Measurements from ENCODE around the gene SLC26A11. TPM values are rescaled to one million over a fixed set of nuclear protein-coding genes. Genes with fewer than 3 reads are reported as not detected.
A peak's percentile ranks its signal among the peaks of the same experiment; 100 is the strongest.

The SLC26A11 gene
- total RNA-seq, 1 donor from 2014 or later: 23.6 TPM

DNA sequence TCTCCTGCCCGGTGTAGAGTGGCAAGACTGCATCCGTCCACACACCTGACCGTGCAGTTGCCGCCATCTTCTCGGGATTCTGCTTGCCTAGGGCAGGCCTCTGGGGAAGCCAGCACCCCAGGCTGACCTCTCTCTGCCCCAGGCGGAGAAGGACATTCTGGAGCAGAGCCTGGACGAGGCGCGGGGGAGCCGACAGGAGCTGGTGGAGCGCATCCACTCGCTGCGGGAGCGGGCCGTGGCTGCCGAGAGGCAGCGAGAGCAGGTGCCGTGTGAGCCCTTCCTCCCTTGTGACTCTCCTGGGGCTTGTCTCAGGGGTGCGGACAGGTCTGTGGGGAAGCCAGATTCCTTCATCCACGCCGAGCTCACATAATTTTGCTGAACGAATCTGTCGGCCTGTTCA is 30.6 kb upstream of the SLC26A11 start:
- Mint-ChIP-seq H3K27ac (no peak overlapping the region), H3K36me3 (no peaks in the 10 kb centered on the region)
- TF ChIP-seq, protein P1, sequence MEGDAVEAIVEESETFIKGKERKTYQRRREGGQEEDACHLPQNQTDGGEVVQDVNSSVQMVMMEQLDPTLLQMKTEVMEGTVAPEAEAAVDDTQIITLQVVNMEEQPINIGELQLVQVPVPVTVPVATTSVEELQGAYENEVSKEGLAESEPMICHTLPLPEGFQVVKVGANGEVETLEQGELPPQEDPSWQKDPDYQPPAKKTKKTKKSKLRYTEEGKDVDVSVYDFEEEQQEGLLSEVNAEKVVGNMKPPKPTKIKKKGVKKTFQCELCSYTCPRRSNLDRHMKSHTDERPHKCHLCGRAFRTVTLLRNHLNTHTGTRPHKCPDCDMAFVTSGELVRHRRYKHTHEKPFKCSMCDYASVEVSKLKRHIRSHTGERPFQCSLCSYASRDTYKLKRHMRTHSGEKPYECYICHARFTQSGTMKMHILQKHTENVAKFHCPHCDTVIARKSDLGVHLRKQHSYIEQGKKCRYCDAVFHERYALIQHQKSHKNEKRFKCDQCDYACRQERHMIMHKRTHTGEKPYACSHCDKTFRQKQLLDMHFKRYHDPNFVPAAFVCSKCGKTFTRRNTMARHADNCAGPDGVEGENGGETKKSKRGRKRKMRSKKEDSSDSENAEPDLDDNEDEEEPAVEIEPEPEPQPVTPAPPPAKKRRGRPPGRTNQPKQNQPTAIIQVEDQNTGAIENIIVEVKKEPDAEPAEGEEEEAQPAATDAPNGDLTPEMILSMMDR (conservative IDR thresholded peaks at IDR 0.05): no peak

DNA sequence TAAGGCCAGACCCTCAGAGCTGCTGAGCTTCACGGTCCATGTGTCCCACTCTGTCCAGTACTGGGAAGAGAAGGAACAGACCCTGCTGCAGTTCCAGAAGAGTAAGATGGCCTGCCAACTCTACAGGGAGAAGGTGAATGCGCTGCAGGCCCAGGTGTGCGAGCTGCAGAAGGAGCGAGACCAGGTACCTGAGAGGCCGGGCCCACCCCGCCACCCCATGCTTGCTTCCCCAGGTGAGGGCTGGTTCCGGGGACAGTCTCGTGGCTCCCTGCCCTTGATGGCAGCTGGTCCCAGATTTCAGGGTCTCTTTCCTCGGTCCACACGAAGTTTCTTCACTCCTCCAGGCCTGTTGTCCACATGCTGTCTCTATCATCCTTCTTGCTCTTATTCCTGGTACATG is 29.5 kb upstream of the SLC26A11 start:
- no peak overlapping the region for H3K4me3 Mint-ChIP-seq
- peaks cover 13% of the 10 kb centered on the region for H3K4me1 Mint-ChIP-seq (ENCODE audit: unreplicated experiment)
- no peaks in the 10 kb centered on the region for H3K27me3 Mint-ChIP-seq
- H3K27ac Mint-ChIP-seq: no peak overlapping the region
- H3K36me3 Mint-ChIP-seq: no peaks in the 10 kb centered on the region
- no peaks in the 10 kb centered on the region for H3K9me3 Mint-ChIP-seq
- DNase-seq (ENCODE audit: extremely low spot score, unreplicated experiment): no peak
- TF ChIP-seq, protein P1 (conservative IDR thresholded peaks at IDR 0.05): no peak

More for the DNA sequence above, 30.6 kb upstream of the SLC26A11 start:
- Mint-ChIP-seq H3K4me3 (no peak overlapping the region), H3K4me1 (ENCODE audit: unreplicated experiment) (peaks cover 15% of the 10 kb centered on the region), H3K9me3 (no peaks in the 10 kb centered on the region), H3K27me3 (no peaks in the 10 kb centered on the region)
- DNase-seq (ENCODE audit: extremely low spot score, unreplicated experiment): no peak

DNA sequence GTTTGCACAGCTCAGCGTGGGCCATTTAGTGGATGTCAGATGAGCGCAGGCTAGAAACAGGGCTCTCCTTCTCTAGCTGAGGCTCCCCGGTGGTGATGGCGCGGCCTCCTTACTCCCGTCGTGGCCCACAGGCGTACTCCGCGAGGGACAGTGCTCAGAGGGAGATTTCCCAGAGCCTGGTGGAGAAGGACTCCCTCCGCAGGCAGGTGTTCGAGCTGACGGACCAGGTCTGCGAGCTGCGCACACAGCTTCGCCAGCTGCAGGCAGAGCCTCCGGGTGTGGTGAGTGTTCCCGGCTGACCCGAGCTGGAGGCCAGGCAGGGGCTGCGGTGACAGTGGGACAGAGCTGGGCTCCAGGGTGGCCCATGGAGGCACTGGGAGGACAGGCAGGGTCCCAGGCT is 29.0 kb upstream of the SLC26A11 start:
- TF ChIP-seq, protein P1 (conservative IDR thresholded peaks at IDR 0.05): no peak
- Mint-ChIP-seq H3K27ac (no peak overlapping the region), H3K4me1 (ENCODE audit: unreplicated experiment) (peaks cover 12% of the 10 kb centered on the region), H3K9me3 (no peaks in the 10 kb centered on the region), H3K4me3 (no peak overlapping the region), H3K27me3 (no peaks in the 10 kb centered on the region), H3K36me3 (no peaks in the 10 kb centered on the region)
- DNase-seq (ENCODE audit: extremely low spot score, unreplicated experiment): no peak

DNA sequence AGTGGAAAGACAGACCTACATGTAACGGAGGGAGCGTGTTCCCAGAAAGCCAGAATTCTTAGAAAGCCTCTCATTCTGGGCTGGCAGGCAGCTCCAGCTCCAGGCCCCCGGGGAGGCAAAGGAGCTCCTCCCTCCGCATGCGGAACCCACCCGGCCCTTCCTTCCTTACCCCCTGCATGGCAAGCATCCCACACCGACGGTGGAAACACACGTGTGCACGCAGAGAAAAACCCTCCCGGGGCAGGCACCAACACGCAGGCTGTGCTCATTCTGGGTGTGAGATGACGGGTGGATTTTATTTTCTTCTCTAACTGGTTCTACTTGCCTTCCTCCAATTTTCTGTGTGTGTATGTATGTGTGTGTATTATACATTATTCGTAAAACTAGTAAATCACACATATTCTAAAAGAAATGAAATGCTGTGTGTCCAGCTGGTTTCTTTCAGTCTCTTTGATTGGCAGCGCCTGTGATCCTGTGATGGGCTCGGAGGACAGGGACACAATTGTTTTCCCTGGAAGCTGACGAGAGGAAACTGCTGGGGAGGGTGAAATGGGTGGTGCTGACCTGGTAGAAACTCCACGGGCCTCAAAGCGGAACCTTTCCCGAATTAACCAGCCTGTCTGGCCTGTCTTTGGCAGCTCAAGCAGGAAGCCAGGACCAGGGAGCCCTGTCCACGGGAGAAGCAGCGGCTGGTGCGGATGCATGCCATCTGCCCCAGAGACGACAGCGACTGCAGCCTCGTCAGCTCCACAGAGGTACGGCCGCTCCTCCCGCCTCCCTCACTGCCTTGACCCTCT is 28.2 kb upstream of the SLC26A11 start:
- no peaks in the 10 kb centered on the region for H3K9me3 Mint-ChIP-seq
- H3K4me1 Mint-ChIP-seq (ENCODE audit: unreplicated experiment): peaks cover 12% of the 10 kb centered on the region
- peak overlapping the region; percentile 7 for H3K4me3 Mint-ChIP-seq
- H3K27me3 Mint-ChIP-seq: no peaks in the 10 kb centered on the region
- H3K36me3 Mint-ChIP-seq: no peaks in the 10 kb centered on the region
- DNase-seq (ENCODE audit: extremely low spot score, unreplicated experiment): no peak
- peak overlapping the region; percentile 25 for H3K27ac Mint-ChIP-seq
- TF ChIP-seq, protein P1 (conservative IDR thresholded peaks at IDR 0.05): no peak

DNA sequence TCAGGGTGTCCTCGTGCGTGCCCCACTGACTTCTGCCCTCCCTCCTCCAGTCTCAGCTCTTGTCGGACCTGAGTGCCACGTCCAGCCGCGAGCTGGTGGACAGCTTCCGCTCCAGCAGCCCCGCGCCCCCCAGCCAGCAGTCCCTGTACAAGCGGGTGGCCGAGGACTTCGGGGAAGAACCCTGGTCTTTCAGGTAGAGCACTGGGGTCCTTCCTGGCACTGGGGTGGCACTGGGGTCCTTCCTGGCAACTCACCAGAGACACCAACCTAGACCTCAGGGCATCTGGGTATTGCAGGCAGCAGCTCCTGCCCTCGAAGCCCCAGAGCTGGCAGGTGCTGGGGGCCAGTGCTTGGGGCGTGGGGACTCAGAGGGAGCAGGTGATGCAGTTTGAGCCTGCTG is 25.1 kb upstream of the SLC26A11 start:
- Mint-ChIP-seq H3K36me3 (no peaks in the 10 kb centered on the region), H3K4me1 (ENCODE audit: unreplicated experiment) (peaks cover 20% of the 10 kb centered on the region), H3K4me3 (no peak overlapping the region), H3K27me3 (no peaks in the 10 kb centered on the region), H3K9me3 (no peaks in the 10 kb centered on the region), H3K27ac (no peak overlapping the region)
- TF ChIP-seq, protein P1 (conservative IDR thresholded peaks at IDR 0.05): no peak
- no peak for DNase-seq (ENCODE audit: extremely low spot score, unreplicated experiment)

All from type B pancreatic cell (in vitro differentiated cells).